ENCODE results near the gene OR2V2.

The OR2V2 gene

GRCh38 chr5:181207960-181208253 lies 60.5 kb downstream of the OR2V2 start:
- peak overlapping the region; percentile 81 for H3K27ac ChIP-seq
- TF ChIP-seq, protein P1, sequence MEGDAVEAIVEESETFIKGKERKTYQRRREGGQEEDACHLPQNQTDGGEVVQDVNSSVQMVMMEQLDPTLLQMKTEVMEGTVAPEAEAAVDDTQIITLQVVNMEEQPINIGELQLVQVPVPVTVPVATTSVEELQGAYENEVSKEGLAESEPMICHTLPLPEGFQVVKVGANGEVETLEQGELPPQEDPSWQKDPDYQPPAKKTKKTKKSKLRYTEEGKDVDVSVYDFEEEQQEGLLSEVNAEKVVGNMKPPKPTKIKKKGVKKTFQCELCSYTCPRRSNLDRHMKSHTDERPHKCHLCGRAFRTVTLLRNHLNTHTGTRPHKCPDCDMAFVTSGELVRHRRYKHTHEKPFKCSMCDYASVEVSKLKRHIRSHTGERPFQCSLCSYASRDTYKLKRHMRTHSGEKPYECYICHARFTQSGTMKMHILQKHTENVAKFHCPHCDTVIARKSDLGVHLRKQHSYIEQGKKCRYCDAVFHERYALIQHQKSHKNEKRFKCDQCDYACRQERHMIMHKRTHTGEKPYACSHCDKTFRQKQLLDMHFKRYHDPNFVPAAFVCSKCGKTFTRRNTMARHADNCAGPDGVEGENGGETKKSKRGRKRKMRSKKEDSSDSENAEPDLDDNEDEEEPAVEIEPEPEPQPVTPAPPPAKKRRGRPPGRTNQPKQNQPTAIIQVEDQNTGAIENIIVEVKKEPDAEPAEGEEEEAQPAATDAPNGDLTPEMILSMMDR (conservative IDR thresholded peaks at IDR 0.05) = no peak

Data from VCaP (cell line).